ENCODE measurements around the gene CAND1. TPM values are rescaled to one million over a fixed set of nuclear protein-coding genes. Genes with fewer than 3 reads are reported as not detected.

CAND1 gene
- total and polyA plus RNA-seq, 12 donors, result 13.3 to 165 (median 84.4) TPM

GRCh38 chr12:67358781-67359338 lies 89.7 kb downstream of the CAND1 start:
- intact Hi-C loops (cut with DNase I), result loop anchor here in 1 of 2 donors (5.0 kb wide), 2 partner anchors 58 to 583 kb away; no protein-coding TSS in a partner anchor
- DNase-seq, result no peak
- Histone ChIP-seq H3K4me3 (no peak overlapping the region), H3K27me3 (no peaks in the 10 kb centered on the region), H3K27ac (no peak overlapping the region), H3K4me1 (replicated peaks in 1 of 2) (peaks cover 13 to 29% of the 10 kb centered on the region in 2 donors), H3K36me3 (replicated peaks in 1 of 2) (no peaks in the 10 kb centered on the region), H3K9me3 (replicated peaks in 1 of 3) (no peaks in the 10 kb centered on the region)
- WGBS, 4 donors, result 52 to 70% (median 61%) methylated on average over 4 of the region's 4 CpGs
- TF ChIP-seq CTCF (IDR thresholded peaks at IDR 0.05), result no peak
- TF ChIP-seq POLR2A (IDR thresholded peaks at IDR 0.05), result no peak

- Histone ChIP-seq H3K27me3 (no peaks in the 10 kb centered on the region), H3K4me3 (no peak overlapping the region), H3K9me3 (replicated peaks in 1 of 3) (no peaks in the 10 kb centered on the region), H3K27ac (no peak overlapping the region), H3K36me3 (replicated peaks in 1 of 2) (no peaks in the 10 kb centered on the region), H3K4me1 (replicated peaks in 1 of 2) (peaks cover 3 to 4% of the 10 kb centered on the region in 2 donors)
- no peak for DNase-seq
- WGBS, 4 donors, result 72 to 83% (median 77%) methylated on average over 6 of the region's 6 CpGs
- intact Hi-C loops (cut with DNase I), result no loop called here
- TF ChIP-seq POLR2A (IDR thresholded peaks at IDR 0.05), result no peak
- no peak for TF ChIP-seq CTCF (IDR thresholded peaks at IDR 0.05)
Measured at GRCh38 chr12:67362526-67362925, 93.4 kb downstream of the CAND1 start.

GRCh38 chr12:67364228-67364627 lies 95.1 kb downstream of the CAND1 start:
- Histone ChIP-seq H3K4me3 (no peak overlapping the region), H3K27ac (no peak overlapping the region), H3K36me3 (replicated peaks in 1 of 2) (no peaks in the 10 kb centered on the region), H3K9me3 (replicated peaks in 1 of 3) (no peaks in the 10 kb centered on the region), H3K27me3 (no peaks in the 10 kb centered on the region), H3K4me1 (replicated peaks in 1 of 2) (no peaks in the 10 kb centered on the region)
- intact Hi-C loops (cut with DNase I), result no loop called here
- DNase-seq, result no peak
- TF ChIP-seq CTCF (IDR thresholded peaks at IDR 0.05) (no peak), POLR2A (IDR thresholded peaks at IDR 0.05) (no peak)

- Histone ChIP-seq H3K4me3 (no peak overlapping the region), H3K9me3 (replicated peaks in 1 of 3) (no peaks in the 10 kb centered on the region), H3K27me3 (no peaks in the 10 kb centered on the region), H3K36me3 (replicated peaks in 1 of 2) (no peaks in the 10 kb centered on the region), H3K4me1 (replicated peaks in 1 of 2) (no peaks in the 10 kb centered on the region), H3K27ac (no peak overlapping the region)
- no peak for DNase-seq
- intact Hi-C loops (cut with DNase I), result no loop called here
- TF ChIP-seq CTCF (IDR thresholded peaks at IDR 0.05), result no peak
- TF ChIP-seq POLR2A (IDR thresholded peaks at IDR 0.05), result no peak
Measured at GRCh38 chr12:67365131-67365530, 96.0 kb downstream of the CAND1 start.
